ENCODE measurements around the gene SPAG16.

- TF ChIP-seq CTCF (conservative IDR thresholded peaks at IDR 0.05) (peak; percentile 58), ZFX (IDR thresholded peaks at IDR 0.05) (no peak)
Measured at GRCh38 chr2:213806125-213806726, 522.0 kb downstream of the SPAG16 start.
